Sigmoid colon (tissue), 7 donors: ENCODE measurements around the gene CUL4A. TPM values are rescaled to one million over a fixed set of nuclear protein-coding genes. Genes with fewer than 3 reads are reported as not detected.
"Not testable (repeated sequence)": the region's sequence is repeated elsewhere in the genome, so short reads cannot be mapped to it uniquely, and the experiment has no call there.

ENCODE experiments used
- DNase-seq: peaks from one replicate; pipeline ENCODE4 v3.0.0-alpha.2; 2019
- H3K27ac ChIP-seq, 4 donors: fragments of 200-600 bp; sonication (generic); one replicate each; pipeline ENCODE4 v1.5.1; 2016 to 2019; ENCODE audit warnings: mild to moderate bottlenecking in 1 of 4
- H3K27me3 ChIP-seq, 3 donors: fragments of 200-600 bp; sonication (generic); one replicate each; pipeline ENCODE4 v1.5.1; 2019; ENCODE audit warnings: mild to moderate bottlenecking in 1 of 3
- H3K36me3 ChIP-seq, 4 donors: fragments of 200-600 bp; sonication (generic); one replicate each; pipeline ENCODE4 v1.5.1; 2016 to 2019
- H3K4me1 ChIP-seq, 4 donors: fragments of 200-600 bp; sonication (generic); one replicate each; pipeline ENCODE4 v1.5.1; 2017 to 2019
- H3K4me3 ChIP-seq, 4 donors: fragments of 200-600 bp; sonication (generic); one replicate each; pipeline ENCODE4 v1.5.1; 2017 to 2019; ENCODE audit warnings: mild to moderate bottlenecking in 2 of 4, moderate library complexity in 1 of 4
- H3K9me3 ChIP-seq, 4 donors: fragments of 200-600 bp in 3 of 4; sonication (generic) in 3 of 4; one replicate each; pipeline versions ENCODE4 v1.5.1 to v1.6.1; 2013 to 2019
- CTCF ChIP-seq, 4 experiments: fragments of 450-650 bp in 3 of 4; fragments of 200-600 bp in 1 of 4; IDR thresholded peaks; one replicate each; pipeline ENCODE4 v1.5.1; 2016 to 2019; ENCODE audit warnings: antibody characterized with exemption in 4 of 4, mild to moderate bottlenecking in 3 of 4, moderate library complexity in 2 of 4
- EP300 ChIP-seq, 4 donors: sonication (generic); formaldehyde crosslinking; IDR thresholded peaks; one replicate each; pipeline ENCODE4 v1.6.1; 2017; ENCODE audit warnings: antibody characterized with exemption in 4 of 4
- POLR2A ChIP-seq, 2 donors: fragments of 450-650 bp; IDR thresholded peaks; one replicate each; pipeline ENCODE4 v1.6.1; 2016; ENCODE audit warnings: antibody characterized with exemption in 2 of 2, mild to moderate bottlenecking in 2 of 2, moderate library complexity in 2 of 2
- POLR2AphosphoS5 ChIP-seq, 4 donors: sonication (generic); formaldehyde crosslinking; IDR thresholded peaks; one replicate each; pipeline ENCODE4 v1.6.1; 2017; ENCODE audit warnings: antibody characterized with exemption in 4 of 4
- WGBS, 2 donors: extraction: QIAGEN DNeasy Blood & Tissue Kit; methylation state at CpG; one replicate each; pipeline ENCODE4 v1.1.7; 2013; 5-methylcytosine and 5-hydroxymethylcytosine counted together
- intact Hi-C: fragments of 100-400 bp; cut with DNase I; formaldehyde crosslinking; loops from one replicate; pipeline ENCODE4 v1.15.1; 2023
- polyA plus RNA-seq, 3 donors: library from polyadenylated mRNA; stranded (reverse); fragments of 200-250 nt; gene quantifications; one replicate each; pipeline ENCODE4 v1.2.3, GENCODE V29; 2013
- total RNA-seq, 4 donors: library from RNA; depleted of rRNA; stranded (reverse); fragments of >200 nt; gene quantifications; one replicate each; pipeline ENCODE4 v1.1.0, GENCODE V29; 2016
- donor health status: healthy with polysubstance abuse.
- donor health status: Bipolar disorder and iron deficiency.
- donor health status: healthy.

Gene CUL4A
- total RNA-seq (100 to 1,000 TPM in 1 of 4 donors, 10 to 100 TPM in 3; 72.6 to 115 (median 80.7) TPM), polyA plus RNA-seq (10 to 100 TPM; 22.2 to 38.5 (median 22.2) TPM)

GRCh38 chr13:113209336-113209758 is at the start of gene CUL4A:
CUL4A (plus strand) TSS chr13:113209613; CDS start chr13:113209628, 15 bp downstream.
- H3K27me3 ChIP-seq, result no peaks in the 10 kb centered on the region
- peaks cover 0 to 14% (median 0%) of the 10 kb centered on the region in 4 donors for H3K36me3 ChIP-seq
- peak; percentile 88 for DNase-seq
- peak within 1 kb of the TSS; percentile 94 to 100 (median 100) for H3K27ac ChIP-seq
- intact Hi-C loops, result loop anchor here (2.0 to 5.0 kb wide), 4 partner anchors 55 to 283 kb away; partner anchors contain the start of genes DCUN1D2 and GRTP1
- no peaks in the 10 kb centered on the region for H3K9me3 ChIP-seq
- TF ChIP-seq POLR2A (IDR thresholded peaks at IDR 0.05), result no peak
- TF ChIP-seq CTCF (IDR thresholded peaks at IDR 0.05), result no peak
- TF ChIP-seq POLR2AphosphoS5 (IDR thresholded peaks at IDR 0.05), result peak in 2 of 4 donors; percentile 48 to 68
- TF ChIP-seq EP300 (IDR thresholded peaks at IDR 0.05), result no peak
- peak within 1 kb of the TSS; percentile 64 to 97 (median 86) for H3K4me3 ChIP-seq
- H3K4me1 ChIP-seq, result peaks cover 0 to 79% (median 62%) of the 10 kb centered on the region in 4 donors
- WGBS, 2 donors, result 1% methylated on average over 66 of the region's 66 CpGs

- Histone ChIP-seq H3K27ac (no peak overlapping the region), H3K4me3 (no peak overlapping the region), H3K27me3 (peaks cover 5 to 27% (median 8%) of the 10 kb centered on the region in 3 donors), H3K9me3 (peaks cover 0 to 3% (median 0%) of the 10 kb centered on the region in 4 donors), H3K4me1 (peaks cover 0 to 2% (median 2%) of the 10 kb centered on the region in 4 donors), H3K36me3 (no peaks in the 10 kb centered on the region)
- no peak for TF ChIP-seq POLR2A (IDR thresholded peaks at IDR 0.05)
- TF ChIP-seq CTCF (IDR thresholded peaks at IDR 0.05), result no peak
- TF ChIP-seq POLR2AphosphoS5 (IDR thresholded peaks at IDR 0.05), result no peak
- no peak for TF ChIP-seq EP300 (IDR thresholded peaks at IDR 0.05)
- no peak for DNase-seq
- WGBS, 2 donors, result 89 to 92% methylated on average over 20 of the region's 20 CpGs
- intact Hi-C loops, result loop anchor here (10.0 kb wide), 1 partner anchor 465 kb away; the partner anchor contains the start of gene ATP11A
Observed at GRCh38 chr13:113159701-113160100, 49.7 kb upstream of the CUL4A start.

- H3K9me3 ChIP-seq, result peaks cover 0 to under 1% (median 0%) of the 10 kb centered on the region in 4 donors
- WGBS, 2 donors, result 76 to 77% methylated on average over 12 of the region's 12 CpGs
- H3K27me3 ChIP-seq, result peaks cover 5 to 27% (median 8%) of the 10 kb centered on the region in 3 donors
- no peaks in the 10 kb centered on the region for H3K36me3 ChIP-seq
- TF ChIP-seq POLR2A (IDR thresholded peaks at IDR 0.05), result no peak
- no peak for TF ChIP-seq EP300 (IDR thresholded peaks at IDR 0.05)
- no peak for TF ChIP-seq CTCF (IDR thresholded peaks at IDR 0.05)
- TF ChIP-seq POLR2AphosphoS5 (IDR thresholded peaks at IDR 0.05), result no peak
- no peak overlapping the region for H3K4me3 ChIP-seq
- H3K4me1 ChIP-seq, result peaks cover 0 to 2% (median 0%) of the 10 kb centered on the region in 4 donors
- no peak for DNase-seq
- no peak overlapping the region for H3K27ac ChIP-seq
- intact Hi-C loops, result no loop called here
Observed at GRCh38 chr13:113160983-113161382, 48.4 kb upstream of the CUL4A start.

GRCh38 chr13:113161433-113161832 is 48.0 kb upstream of the CUL4A start:
- H3K27me3 ChIP-seq, result peaks cover 5 to 27% (median 8%) of the 10 kb centered on the region in 3 donors
- intact Hi-C loops, result no loop called here

GRCh38 chr13:113161975-113162374 is 47.4 kb upstream of the CUL4A start:
- H3K9me3 ChIP-seq, intact Hi-C loops, DNase-seq, H3K4me1 ChIP-seq, H3K27ac ChIP-seq, H3K36me3 ChIP-seq, H3K4me3 ChIP-seq: not testable (repeated sequence)
- 12 to 23% methylated on average over 11 to 12 of the region's 13 CpGs for WGBS, 2 donors
- H3K27me3 ChIP-seq, result peaks cover 5 to 27% (median 8%) of the 10 kb centered on the region in 3 donors

More at GRCh38 chr13:113161433-113161832, 48.0 kb upstream of the CUL4A start:
- Histone ChIP-seq H3K4me3 (no peak overlapping the region), H3K27ac (no peak overlapping the region), H3K4me1 (peaks cover 0 to 2% (median 0%) of the 10 kb centered on the region in 4 donors), H3K9me3 (no peaks in the 10 kb centered on the region), H3K36me3 (no peaks in the 10 kb centered on the region)
- no peak for TF ChIP-seq POLR2AphosphoS5 (IDR thresholded peaks at IDR 0.05)
- TF ChIP-seq CTCF (IDR thresholded peaks at IDR 0.05), result no peak
- TF ChIP-seq POLR2A (IDR thresholded peaks at IDR 0.05), result no peak
- no peak for TF ChIP-seq EP300 (IDR thresholded peaks at IDR 0.05)
- 42 to 45% methylated on average over 16 of the region's 16 CpGs for WGBS, 2 donors
- no peak for DNase-seq
